OCI-LY1 (cell line): Measurements from ENCODE around the gene RADIL.

Experiments used
- H2AFZ ChIP-seq: fragments of 200-600 bp; sonication (generic), shearing (Covaris generic); 2 replicates; pipeline ENCODE4 v1.6.0; 2014; ENCODE audit warnings: antibody characterized with exemption, mild to moderate bottlenecking, low read length
- H3F3A ChIP-seq: fragments of 200-600 bp; sonication (generic), shearing (Covaris generic); 2 replicates; pipeline ENCODE4 v1.6.0; 2014; ENCODE audit warnings: mild to moderate bottlenecking, antibody characterized with exemption, low read length, moderate library complexity; ENCODE audit not compliant: insufficient read depth
- H3K27ac ChIP-seq: fragments of 200-600 bp; sonication (generic); 2 replicates; pipeline ENCODE4 v1.5.1; 2014; ENCODE audit warnings: low read length, mixed run types, mild to moderate bottlenecking, low read depth; ENCODE audit not compliant: poor library complexity, severe bottlenecking
- H3K27me3 ChIP-seq: fragments of 200-600 bp; sonication (generic); 2 replicates; pipeline ENCODE4 v1.6.0; 2014; ENCODE audit warnings: antibody characterized with exemption, mild to moderate bottlenecking, low read length, moderate library complexity; ENCODE audit not compliant: insufficient read depth
- H3K36me3 ChIP-seq: fragments of 200-600 bp; sonication (generic); 2 replicates; pipeline ENCODE4 v1.6.1; 2014; ENCODE audit warnings: mild to moderate bottlenecking, antibody characterized with exemption, low read length, moderate library complexity, mixed read lengths; ENCODE audit not compliant: insufficient read depth
- H3K4me1 ChIP-seq: fragments of 200-600 bp; sonication (generic); 2 replicates; pipeline ENCODE4 v1.5.1; 2014; ENCODE audit warnings: mild to moderate bottlenecking, low read length, moderate library complexity; ENCODE audit not compliant: insufficient read depth, severe bottlenecking
- H3K4me2 ChIP-seq: fragments of 200-600 bp; sonication (generic), shearing (Covaris generic); 2 replicates; pipeline ENCODE4 v1.6.1; 2014; ENCODE audit warnings: low read length
- H3K4me3 ChIP-seq: fragments of 200-600 bp; sonication (generic); 2 replicates; pipeline ENCODE4 v1.5.1; 2014; ENCODE audit warnings: low read length, low read depth, mild to moderate bottlenecking, mixed read lengths; ENCODE audit not compliant: poor library complexity, severe bottlenecking
- H3K79me2 ChIP-seq: fragments of 200-600 bp; shearing (Covaris generic); 2 replicates; pipeline ENCODE4 v1.6.1; 2016; ENCODE audit warnings: mixed run types, low read length, mixed read lengths; ENCODE audit not compliant: insufficient read depth
- H3K9ac ChIP-seq: fragments of 200-600 bp; sonication (generic), shearing (Covaris generic); 2 replicates; pipeline ENCODE4 v1.6.1; 2014; ENCODE audit warnings: mild to moderate bottlenecking, low read length, mixed read lengths
- H3K9me2 ChIP-seq: fragments of 200-600 bp; sonication (generic), shearing (Covaris generic); 2 replicates; pipeline ENCODE4 v1.6.1; 2014; ENCODE audit warnings: low read depth, mild to moderate bottlenecking, low read length, mixed read lengths
- H3K9me3 ChIP-seq: fragments of 200-600 bp; shearing (Covaris generic); 2 replicates; pipeline ENCODE4 v1.6.1; 2014; ENCODE audit warnings: low read length, mixed read lengths
- H4K20me1 ChIP-seq: fragments of 200-600 bp; sonication (generic), shearing (Covaris generic); 2 replicates; pipeline ENCODE4 v1.6.0; 2016; ENCODE audit warnings: mild to moderate bottlenecking, low read length; ENCODE audit not compliant: insufficient read depth
- CTCF ChIP-seq: fragments of 200-600 bp; sonication (generic), shearing (Covaris generic); IDR thresholded peaks from 2 replicates; pipeline ENCODE4 v1.5.1; 2017; ENCODE audit warnings: mild to moderate bottlenecking, antibody characterized with exemption, low read length, moderate library complexity, mixed read lengths
- EZH2 ChIP-seq: fragments of 200-600 bp; sonication (generic), shearing (Covaris generic); IDR thresholded peaks from 2 replicates; pipeline ENCODE4 v1.8.0; 2017; ENCODE audit warnings: borderline replicate concordance, mixed run types, mild to moderate bottlenecking, antibody characterized with exemption, low read length, moderate library complexity, mixed read lengths

RADIL gene

DNA sequence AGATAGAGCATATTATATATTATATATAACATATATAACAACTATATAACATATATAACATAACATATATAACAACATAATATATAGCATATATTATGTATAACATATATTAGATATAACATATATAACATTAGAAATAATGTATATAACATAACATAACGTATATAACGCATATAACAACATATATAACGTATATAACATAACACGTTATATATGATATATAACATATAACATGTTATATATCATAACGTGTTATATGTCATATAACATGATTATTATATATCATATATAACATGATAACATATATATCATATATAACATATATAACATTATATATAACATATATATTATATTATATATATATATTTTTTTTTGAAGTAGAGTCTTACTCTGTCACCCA, 104.4 kb downstream of the RADIL start:
- Histone ChIP-seq H3K4me2 (no peak overlapping the region), H4K20me1 (no peaks in the 10 kb centered on the region), H2AFZ (no peak overlapping the region), H3K9me3 (no peaks in the 10 kb centered on the region), H3F3A (no peaks in the 10 kb centered on the region), H3K27me3 (no peaks in the 10 kb centered on the region), H3K36me3 (peaks cover 32% of the 10 kb centered on the region), H3K27ac (no peak overlapping the region), H3K9me2 (no peaks in the 10 kb centered on the region), H3K79me2 (peaks cover 6% of the 10 kb centered on the region; the same call in 1 of the 2 replicates), H3K4me3 (no peak overlapping the region), H3K9ac (no peak overlapping the region), H3K4me1 (peaks cover 18% of the 10 kb centered on the region)
- TF ChIP-seq CTCF (no peak), EZH2 (no peak)

GRCh38 chr7:4775848-4776623, 107.5 kb downstream of the RADIL start:
- H3K9ac ChIP-seq = peak overlapping the region; percentile 72
- peaks cover 4% of the 10 kb centered on the region; the same call in 1 of the 2 replicates for H3K36me3 ChIP-seq
- H4K20me1 ChIP-seq = no peaks in the 10 kb centered on the region
- no peaks in the 10 kb centered on the region for H3K27me3 ChIP-seq
- H3K4me3 ChIP-seq = peak overlapping the region; percentile 85
- H3K79me2 ChIP-seq = peaks cover 6% of the 10 kb centered on the region; the same call in 1 of the 2 replicates
- H3F3A ChIP-seq = no peaks in the 10 kb centered on the region
- peaks cover 19% of the 10 kb centered on the region for H3K4me1 ChIP-seq
- no peaks in the 10 kb centered on the region for H3K9me2 ChIP-seq
- TF ChIP-seq EZH2 (no peak), CTCF (no peak)
- no peak overlapping the region for H3K27ac ChIP-seq
- no peak overlapping the region for H2AFZ ChIP-seq
- no peaks in the 10 kb centered on the region for H3K9me3 ChIP-seq
- H3K4me2 ChIP-seq = peak overlapping the region; percentile 89

DNA sequence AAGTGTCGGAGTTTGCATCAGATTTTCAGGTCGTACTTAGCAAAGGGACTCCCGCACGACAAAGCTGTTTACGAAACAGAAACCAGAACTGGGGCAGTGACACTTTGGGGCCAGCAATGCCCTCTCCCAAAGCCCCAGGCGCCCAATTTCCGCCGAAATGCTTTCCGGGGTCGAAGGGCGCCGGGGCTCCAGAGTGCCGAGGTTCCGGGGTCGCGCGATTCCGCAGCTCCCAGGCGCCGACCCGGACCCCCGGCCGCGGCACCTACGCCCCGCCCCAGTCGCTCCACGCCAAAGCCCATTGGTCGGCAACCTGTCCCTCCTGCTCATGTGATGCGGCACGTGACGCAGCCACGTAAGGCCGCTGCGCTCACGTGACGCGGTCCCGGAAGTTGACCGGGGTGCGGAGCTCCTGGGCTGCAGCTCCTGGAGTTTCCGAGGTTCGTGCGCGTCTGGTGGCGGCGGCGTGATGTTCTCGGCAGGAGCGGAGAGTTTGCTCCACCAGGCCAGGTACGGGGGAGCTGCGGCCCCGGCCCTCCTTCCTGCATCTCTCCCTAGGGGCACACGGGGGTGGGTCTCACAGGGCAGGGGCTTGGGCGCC, 108.2 kb downstream of the RADIL start, which contains the start of gene AP5Z1:
AP5Z1 (plus strand) TSS at position 374 of the 598 bp plus-strand sequence; CDS start at position 467, 93 bp downstream.
- Histone ChIP-seq H3K9me2 (no peaks in the 10 kb centered on the region), H4K20me1 (no peaks in the 10 kb centered on the region), H3K27me3 (no peaks in the 10 kb centered on the region), H3F3A (no peaks in the 10 kb centered on the region), H3K4me1 (peaks cover 19% of the 10 kb centered on the region), H3K9ac (peak within 1 kb of the TSS; percentile 91), H3K9me3 (no peaks in the 10 kb centered on the region), H3K27ac (peak within 1 kb of the TSS; percentile 57), H3K4me2 (peak within 1 kb of the TSS; percentile 90), H3K79me2 (peaks cover 6% of the 10 kb centered on the region; the same call in 1 of the 2 replicates), H3K36me3 (no peaks in the 10 kb centered on the region), H2AFZ (no peak within 1 kb of the TSS), H3K4me3 (peak within 1 kb of the TSS; percentile 85)
- TF ChIP-seq EZH2 = no peak
- TF ChIP-seq CTCF = no peak
